SJCRH30 (cell line): ENCODE results near the gene SIPA1L3. TPM values are rescaled to one million over a fixed set of nuclear protein-coding genes. Genes with fewer than 3 reads are reported as not detected.
"Not testable (repeated sequence)": the region's sequence is repeated elsewhere in the genome, so short reads cannot be mapped to it uniquely, and the experiment has no call there.

Experiments
- DNase-seq, 2 experiments: peaks; one replicate each; pipeline ENCODE4 v3.0.0-alpha.2; 2015 to 2020
- H3K27ac ChIP-seq: fragments of 250-450 bp; sonication (Bioruptor Pico); 2 replicates; pipeline ENCODE4 v1.5.1; 2020; ENCODE audit warnings: mild to moderate bottlenecking, moderate library complexity
- H3K27me3 ChIP-seq: fragments of 250-450 bp; sonication (Bioruptor Pico); 2 replicates; pipeline ENCODE4 v1.5.1; 2020; ENCODE audit warnings: mild to moderate bottlenecking, moderate library complexity
- H3K36me3 ChIP-seq: fragments of 250-450 bp; sonication (Bioruptor Pico); 2 replicates; pipeline ENCODE4 v1.5.1; 2020; ENCODE audit warnings: mild to moderate bottlenecking, moderate library complexity
- H3K4me1 ChIP-seq: fragments of 250-450 bp; sonication (Bioruptor Pico); 2 replicates; pipeline ENCODE4 v1.5.1; 2020; ENCODE audit warnings: mild to moderate bottlenecking, moderate library complexity
- H3K4me3 ChIP-seq: fragments of 250-450 bp; sonication (Bioruptor Pico); 2 replicates; pipeline ENCODE4 v1.5.1; 2020; ENCODE audit warnings: mild to moderate bottlenecking, moderate library complexity
- H3K9me3 ChIP-seq: fragments of 250-450 bp; sonication (Bioruptor Pico); replicated peaks from 2 replicates; pipeline ENCODE4 v1.5.1; 2020; ENCODE audit warnings: mild to moderate bottlenecking, moderate library complexity
- total RNA-seq: library from RNA; depleted of rRNA; stranded (reverse); fragments of >200 nt; shearing (Covaris generic); gene quantifications from 2 replicates; pipeline ENCODE4 v1.2.3, GENCODE V29; 2014

SIPA1L3 gene
- total RNA-seq, 1 experiment from 2014 or later, result 19.8 TPM

DNA sequence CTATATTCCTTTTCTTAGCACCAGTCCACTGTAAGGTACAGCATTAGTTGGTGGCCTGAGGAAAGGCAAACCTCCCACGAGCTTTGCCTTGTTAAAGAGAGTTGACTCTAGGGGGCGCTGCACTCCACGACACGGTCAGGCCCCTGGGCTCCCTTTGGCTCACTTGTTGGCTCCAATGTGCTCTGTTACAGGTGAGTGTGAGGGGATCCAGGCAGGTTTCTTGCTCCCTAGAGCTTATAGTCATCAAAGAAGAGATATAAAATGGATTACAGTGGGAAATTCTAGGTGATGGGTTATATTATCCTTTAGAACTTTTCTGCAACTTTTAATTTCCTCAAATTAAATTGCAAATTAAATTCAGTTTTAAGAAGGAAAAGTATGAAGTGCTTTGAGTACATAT, 4.3 kb upstream of the SIPA1L3 start:
- DNase-seq, result peak; percentile 82 to 92

DNA sequence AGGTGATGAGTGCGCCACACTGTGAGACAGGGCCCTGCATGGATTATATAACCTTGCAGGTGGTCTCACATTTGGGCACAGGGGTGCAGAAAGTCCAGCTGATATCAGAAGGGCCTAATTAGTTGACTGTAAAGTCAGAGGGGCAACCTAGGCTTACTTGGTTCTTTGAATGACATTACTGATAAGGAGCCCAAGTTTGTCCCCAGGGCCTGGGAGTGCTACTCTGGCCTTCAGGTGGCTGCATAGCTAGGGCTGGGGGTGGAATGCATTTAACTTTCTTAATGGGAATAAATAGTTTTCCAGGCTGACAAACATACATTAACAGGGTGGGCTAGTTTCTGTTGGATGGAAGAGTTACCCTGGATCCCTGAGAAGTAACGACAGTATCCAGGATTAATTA, 3.9 kb upstream of the SIPA1L3 start:
- Histone ChIP-seq H3K4me3 (no peak overlapping the region), H3K27me3 (no peaks in the 10 kb centered on the region), H3K9me3 (no peaks in the 10 kb centered on the region), H3K4me1 (peaks cover 2% of the 10 kb centered on the region; the same call in 1 of the 2 replicates), H3K27ac (no peak overlapping the region), H3K36me3 (no peaks in the 10 kb centered on the region)
- DNase-seq, result no peak

More for the DNA sequence above, 4.3 kb upstream of the SIPA1L3 start:
- H3K36me3 ChIP-seq, result no peaks in the 10 kb centered on the region
- H3K9me3 ChIP-seq, result no peaks in the 10 kb centered on the region
- H3K27ac ChIP-seq, result no peak overlapping the region
- no peak overlapping the region for H3K4me3 ChIP-seq
- H3K27me3 ChIP-seq, result no peaks in the 10 kb centered on the region
- H3K4me1 ChIP-seq, result no peaks in the 10 kb centered on the region

DNA sequence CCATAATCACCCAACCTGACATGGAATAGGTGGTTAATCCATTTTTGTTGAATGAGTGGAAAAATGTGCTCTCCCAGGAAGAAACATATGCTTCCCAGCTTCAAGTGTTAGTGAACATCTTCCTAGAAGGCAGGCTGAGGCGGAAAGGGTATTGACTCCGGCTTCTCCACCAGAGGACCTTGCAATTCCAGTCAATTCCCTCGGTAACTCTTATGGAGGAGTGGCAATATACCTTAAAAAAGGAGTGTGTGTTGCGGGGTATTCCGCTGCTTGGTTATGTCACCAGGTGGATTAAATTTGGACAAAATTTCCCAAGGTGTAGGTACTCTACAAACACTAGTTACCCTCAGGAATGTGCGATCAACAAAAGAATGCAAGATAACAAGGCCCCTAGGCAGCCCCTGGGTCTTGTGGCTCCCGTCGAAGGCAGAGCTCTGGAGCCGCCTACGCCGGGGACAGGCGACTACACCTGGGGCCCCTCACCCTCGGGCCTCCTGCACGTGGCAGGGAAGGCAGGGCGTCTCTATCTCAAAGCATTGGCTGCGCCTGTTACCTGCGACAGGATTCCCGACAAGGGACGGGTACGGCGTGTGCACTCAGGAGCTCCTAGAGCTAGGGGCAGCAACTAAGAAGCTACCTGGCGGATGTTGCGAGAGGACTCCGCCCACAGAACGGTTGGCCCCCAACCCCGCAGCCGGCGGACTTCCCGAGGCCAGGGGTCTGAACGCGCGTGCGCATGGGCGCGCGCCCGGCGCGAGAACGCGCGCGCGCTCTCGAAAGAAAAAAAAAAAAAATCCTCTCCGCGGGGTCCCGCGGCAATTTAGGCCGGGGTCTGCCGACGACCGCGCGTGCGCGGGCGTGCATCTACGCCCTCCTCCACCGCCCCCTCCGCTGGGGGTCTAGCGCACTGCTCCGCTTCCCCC, 801 bp upstream of the SIPA1L3 start, which contains the start of gene WDR87:
Gene WDR87, minus strand, starts transcription at position 649 of the 923 bp plus-strand sequence. CDS start 8,355 bp downstream, outside the sequence.
- Histone ChIP-seq H3K27me3 (no peaks in the 10 kb centered on the region), H3K36me3 (no peaks in the 10 kb centered on the region), H3K4me1 (peaks cover 8% of the 10 kb centered on the region), H3K4me3 (peak within 1 kb of the TSS; percentile 88), H3K27ac (peak within 1 kb of the TSS; percentile 51; the same call in 1 of the 2 replicates), H3K9me3 (no peaks in the 10 kb centered on the region)
- DNase-seq, result no peak

DNA sequence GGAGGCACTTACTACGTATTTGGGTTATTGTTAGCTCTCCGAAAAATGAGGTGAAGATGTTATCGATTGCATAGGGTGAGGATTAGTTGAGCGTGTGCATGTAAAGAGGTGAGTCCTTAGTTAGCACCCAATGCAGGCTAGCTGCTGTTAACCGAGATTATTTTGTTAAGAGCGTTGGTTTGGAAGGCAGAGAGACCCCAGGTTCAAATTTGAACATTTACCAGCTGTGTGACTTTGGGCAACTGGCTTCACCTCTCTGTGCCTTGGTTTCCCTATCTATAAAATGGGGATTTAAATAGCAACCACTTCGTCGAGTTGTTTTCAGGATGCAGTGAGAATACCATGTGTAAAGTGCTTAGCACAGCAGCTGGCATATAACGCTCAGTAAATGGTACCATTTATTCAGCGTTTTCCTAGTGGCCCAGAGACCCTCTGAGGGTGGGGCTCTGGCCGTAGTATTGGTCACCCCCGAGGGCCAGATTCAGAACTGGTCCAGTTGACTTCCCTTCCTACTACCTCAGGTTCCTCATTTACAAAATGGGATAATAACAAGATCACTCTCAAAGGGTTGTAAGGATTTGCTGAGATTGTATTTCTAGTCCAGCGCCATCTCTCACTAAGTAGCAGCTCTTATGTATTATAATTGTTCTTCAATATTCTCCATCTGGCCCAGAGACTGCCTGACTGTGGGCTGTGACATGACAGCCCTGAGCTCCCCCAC, 887 bp downstream of the SIPA1L3 start:
- H3K9me3 ChIP-seq, result no peaks in the 10 kb centered on the region
- peaks cover 13% of the 10 kb centered on the region for H3K4me1 ChIP-seq
- DNase-seq, result no peak
- H3K27me3 ChIP-seq, result no peaks in the 10 kb centered on the region
- H3K4me3 ChIP-seq, result peak overlapping the region; percentile 88
- peak overlapping the region; percentile 51; the same call in 1 of the 2 replicates for H3K27ac ChIP-seq
- H3K36me3 ChIP-seq, result no peaks in the 10 kb centered on the region

DNA sequence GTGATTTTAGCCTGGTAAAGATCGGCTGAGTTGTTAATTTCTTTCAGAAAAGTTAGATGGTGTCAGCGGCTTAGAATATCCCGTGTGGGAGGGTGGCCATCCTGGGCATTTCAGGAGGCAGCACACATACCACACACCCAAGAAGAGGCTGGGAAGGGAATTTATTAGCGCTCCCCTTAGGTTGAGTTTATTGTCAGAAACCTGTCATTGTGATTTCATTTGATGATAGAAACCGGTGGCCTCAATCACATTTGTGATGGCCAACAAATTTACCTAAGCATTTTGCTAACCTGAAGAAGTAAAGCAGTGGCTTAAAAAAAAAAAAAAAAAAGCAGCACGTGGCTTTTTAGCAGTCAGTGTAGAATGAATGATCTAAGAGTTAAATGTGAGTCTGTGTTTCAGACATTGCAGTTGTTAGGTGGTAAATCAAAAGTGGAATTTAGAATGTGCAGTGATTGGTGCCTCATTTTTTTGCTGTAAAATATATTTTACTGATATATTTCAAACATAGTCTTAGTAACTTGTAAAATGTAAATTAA, 2.7 kb downstream of the SIPA1L3 start:
- Histone ChIP-seq H3K27ac (no peak overlapping the region), H3K27me3 (no peaks in the 10 kb centered on the region), H3K36me3 (no peaks in the 10 kb centered on the region), H3K4me3 (no peak overlapping the region), H3K9me3 (no peaks in the 10 kb centered on the region), H3K4me1 (peaks cover 13% of the 10 kb centered on the region)
- DNase-seq, result no peak

DNA sequence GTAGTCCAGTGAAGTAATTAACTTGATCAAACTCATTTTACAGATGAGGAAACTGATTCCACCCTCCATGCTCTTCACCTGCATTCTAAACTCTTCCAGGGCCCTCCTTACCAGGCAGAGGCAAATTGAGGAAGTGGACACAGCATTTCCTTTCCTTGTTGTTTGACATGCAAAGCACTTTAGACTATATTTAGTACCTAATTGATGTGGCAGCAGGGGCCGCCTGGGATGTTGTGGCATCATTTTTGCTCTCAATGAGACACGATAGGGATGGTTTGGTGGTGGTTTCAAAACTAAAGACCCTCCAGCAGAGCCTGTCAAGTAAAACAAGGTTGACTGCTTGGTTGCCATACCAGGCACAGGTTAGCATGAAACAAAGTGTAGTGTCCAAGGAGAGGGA, 7.9 kb downstream of the SIPA1L3 start:
- Histone ChIP-seq H3K4me3 (no peak overlapping the region), H3K36me3 (peaks cover 9% of the 10 kb centered on the region; the same call in 1 of the 2 replicates), H3K9me3 (no peaks in the 10 kb centered on the region), H3K27ac (no peak overlapping the region), H3K4me1 (peaks cover 9% of the 10 kb centered on the region), H3K27me3 (no peaks in the 10 kb centered on the region)
- no peak for DNase-seq

DNA sequence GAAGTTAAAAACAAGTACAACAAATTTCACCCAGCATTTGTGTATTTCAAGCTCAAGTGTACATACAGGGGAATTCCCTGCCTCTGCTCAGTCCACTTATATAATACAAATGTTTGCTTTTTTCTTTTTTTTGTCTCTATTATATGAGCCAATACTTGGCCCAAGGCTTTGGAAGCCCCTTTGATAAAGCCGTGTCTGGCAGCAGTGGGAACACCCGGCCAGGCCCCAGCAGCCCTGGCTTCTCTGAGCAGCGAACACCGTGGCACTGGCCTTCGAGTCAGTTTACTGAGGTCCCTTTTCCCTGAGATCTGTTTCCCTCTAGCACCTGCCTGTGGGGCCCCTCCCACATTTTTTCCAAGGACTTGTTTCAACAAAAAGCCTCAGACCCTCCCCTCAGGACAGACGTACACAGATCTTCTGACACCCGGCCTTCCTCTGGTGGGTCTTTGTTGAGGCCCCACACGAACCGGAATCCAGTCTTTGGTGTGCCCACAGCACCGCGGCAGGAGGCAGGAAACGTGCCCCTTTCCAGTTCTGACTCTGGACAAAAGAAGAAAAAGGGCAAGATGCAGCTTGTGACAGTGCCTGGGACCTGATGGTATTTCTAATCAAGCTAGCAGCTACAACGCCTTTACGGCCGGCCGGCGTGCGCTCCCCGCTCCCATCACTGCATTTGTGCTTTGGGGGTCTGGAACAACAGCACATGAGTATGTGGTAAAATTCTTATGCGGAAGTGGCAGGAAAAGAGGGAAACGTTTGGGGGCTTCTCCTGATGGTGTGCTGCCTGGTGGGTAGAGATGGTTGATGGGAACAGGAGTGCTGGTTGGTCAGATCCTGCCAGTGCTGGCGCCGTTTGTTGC, 13.8 kb downstream of the SIPA1L3 start:
- H3K4me1 ChIP-seq, result no peaks in the 10 kb centered on the region
- no peak for DNase-seq

DNA sequence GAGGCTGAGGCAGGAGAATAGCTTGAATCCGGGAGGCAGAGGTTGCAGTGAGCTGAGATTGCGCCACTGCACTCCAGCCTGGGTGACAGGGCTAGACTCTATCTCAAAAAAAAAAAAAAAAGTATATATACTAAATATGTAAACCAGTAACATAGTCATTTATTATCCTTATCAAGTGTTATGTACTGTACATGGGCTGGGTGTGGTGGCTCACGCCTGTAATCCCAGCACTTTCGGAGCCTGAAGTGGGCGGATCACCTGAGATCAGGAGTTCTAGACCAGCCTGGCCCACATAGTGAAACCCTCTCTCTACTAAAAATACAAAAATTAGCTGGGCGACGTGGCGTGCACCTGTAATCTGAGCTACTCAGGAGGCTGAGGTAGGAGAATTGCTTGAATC, 17.6 kb downstream of the SIPA1L3 start:
- H3K4me3 ChIP-seq, DNase-seq: not testable (repeated sequence)

More for the DNA sequence above, 13.8 kb downstream of the SIPA1L3 start:
- Histone ChIP-seq H3K27ac (no peak overlapping the region), H3K36me3 (peaks cover 24% of the 10 kb centered on the region), H3K9me3 (no peaks in the 10 kb centered on the region), H3K4me3 (no peak overlapping the region), H3K27me3 (no peaks in the 10 kb centered on the region)

DNA sequence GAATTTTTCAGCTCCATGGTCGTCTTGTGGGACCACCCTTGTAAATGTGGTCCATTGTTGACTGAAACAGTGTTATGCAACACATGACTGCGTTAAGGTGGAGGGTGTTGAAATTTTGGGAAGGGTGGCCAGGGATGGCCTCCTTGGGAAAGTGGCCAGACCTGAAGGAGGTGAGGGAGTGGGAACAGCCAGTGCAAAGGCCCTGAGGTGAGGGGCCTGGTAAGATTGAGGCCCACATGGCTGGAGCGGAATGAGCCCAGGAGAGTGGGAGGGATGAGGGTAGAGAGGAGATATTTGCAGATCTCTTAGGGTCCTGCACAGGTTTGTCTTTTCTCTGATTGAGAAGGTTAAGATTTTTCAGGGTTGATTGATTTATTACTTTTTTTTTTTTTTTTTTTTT, 18.2 kb downstream of the SIPA1L3 start:
- Histone ChIP-seq H3K4me3 (no peak overlapping the region), H3K27ac (no peak overlapping the region), H3K9me3 (no peaks in the 10 kb centered on the region), H3K27me3 (no peaks in the 10 kb centered on the region), H3K36me3 (peaks cover 15% of the 10 kb centered on the region), H3K4me1 (no peaks in the 10 kb centered on the region)
- DNase-seq, result no peak

More for the DNA sequence above, 17.6 kb downstream of the SIPA1L3 start:
- H3K4me1 ChIP-seq, H3K27ac ChIP-seq, H3K9me3 ChIP-seq, H3K27me3 ChIP-seq: not testable (repeated sequence)
- peaks cover 15% of the 10 kb centered on the region for H3K36me3 ChIP-seq

DNA sequence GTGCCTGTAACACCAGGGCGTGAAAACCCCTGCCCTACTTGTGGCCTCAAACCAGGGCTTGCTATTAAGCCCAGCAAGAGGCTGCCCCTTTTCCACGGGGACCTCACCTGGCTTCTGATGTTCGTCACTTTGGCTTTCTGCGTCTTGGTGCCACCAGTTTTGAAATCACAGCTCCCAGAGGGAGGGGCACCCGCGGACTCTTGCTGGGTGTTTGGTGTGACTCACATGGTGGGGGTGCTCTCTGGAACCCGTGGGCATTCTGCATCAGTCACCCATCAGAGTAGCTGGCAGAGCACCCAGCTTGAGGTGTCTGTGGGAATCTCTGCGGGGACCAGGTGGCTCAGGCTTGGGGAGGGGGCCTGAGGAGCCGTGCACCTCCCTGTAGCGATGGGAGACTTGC, 19.2 kb downstream of the SIPA1L3 start:
- Histone ChIP-seq H3K4me3 (no peak overlapping the region), H3K4me1 (peaks cover under 1% of the 10 kb centered on the region; the same call in 1 of the 2 replicates), H3K27me3 (no peaks in the 10 kb centered on the region), H3K36me3 (peaks cover 12% of the 10 kb centered on the region), H3K27ac (no peak overlapping the region), H3K9me3 (no peaks in the 10 kb centered on the region)
- DNase-seq, result no peak

DNA sequence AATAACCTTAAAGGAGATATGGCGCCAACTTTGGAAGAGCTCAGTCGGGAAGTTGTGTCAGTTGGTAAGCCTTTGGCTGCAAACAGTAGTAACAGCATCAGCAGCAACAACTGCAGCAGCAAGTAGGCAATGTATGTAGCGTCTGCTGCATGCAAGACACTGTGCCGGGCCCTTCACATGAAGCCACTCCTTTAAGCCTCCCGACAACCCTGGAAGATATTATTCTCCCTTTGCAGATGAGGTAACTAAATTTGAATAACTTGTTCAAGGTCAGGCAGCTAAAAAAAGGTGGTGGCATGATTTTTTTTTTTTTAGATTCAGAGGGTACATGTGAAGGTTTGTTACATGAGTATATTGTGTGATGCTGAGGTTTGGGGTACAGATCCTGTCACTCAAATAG, 19.7 kb downstream of the SIPA1L3 start:
- no peak overlapping the region for H3K27ac ChIP-seq
- H3K4me1 ChIP-seq, result peaks cover 5% of the 10 kb centered on the region; the same call in 1 of the 2 replicates

DNA sequence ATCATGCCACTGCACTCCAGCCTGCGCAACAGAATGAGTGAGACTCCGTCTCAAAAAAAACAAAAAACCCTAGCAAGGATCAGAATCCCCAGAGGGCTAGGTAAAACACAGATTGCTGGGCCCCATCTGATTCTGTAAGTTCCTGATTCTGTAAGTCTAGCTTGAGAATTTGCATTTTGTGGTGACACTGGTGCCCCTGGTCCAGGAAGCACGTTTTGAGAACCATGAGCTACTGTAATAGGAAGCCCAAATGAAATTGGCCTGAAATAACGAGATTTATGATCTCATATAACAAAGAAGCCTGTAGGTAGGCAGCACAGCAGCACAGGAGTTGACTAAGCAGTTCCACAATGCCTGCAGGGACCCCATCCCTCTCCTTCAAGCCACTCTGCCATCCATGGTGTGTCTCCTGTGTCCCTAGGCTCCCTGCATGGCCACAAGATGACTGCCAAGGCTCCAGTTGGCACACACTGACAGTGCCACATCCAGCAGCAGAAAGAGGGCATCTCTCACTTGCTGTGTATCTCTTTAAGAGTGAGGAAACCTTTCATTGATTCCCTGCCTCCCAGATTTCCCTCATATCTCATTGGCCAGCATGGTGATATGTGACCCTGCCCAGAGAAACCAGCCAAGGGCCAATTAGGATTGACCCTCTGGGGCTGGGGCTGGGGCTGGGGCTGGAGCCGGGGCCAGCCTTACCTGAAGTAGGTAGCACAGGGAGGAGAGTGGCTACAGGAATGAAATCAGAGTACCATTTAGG, 21.7 kb downstream of the SIPA1L3 start:
- Histone ChIP-seq H3K27me3 (no peaks in the 10 kb centered on the region), H3K27ac (no peak overlapping the region), H3K4me1 (peaks cover 15% of the 10 kb centered on the region; the same call in 1 of the 2 replicates), H3K4me3 (no peak overlapping the region), H3K36me3 (peaks cover 2% of the 10 kb centered on the region), H3K9me3 (no peaks in the 10 kb centered on the region)
- no peak for DNase-seq

More for the DNA sequence above, 19.7 kb downstream of the SIPA1L3 start:
- Histone ChIP-seq H3K27me3 (no peaks in the 10 kb centered on the region), H3K9me3 (no peaks in the 10 kb centered on the region), H3K36me3 (peaks cover 11% of the 10 kb centered on the region), H3K4me3 (no peak overlapping the region)
- DNase-seq, result no peak

DNA sequence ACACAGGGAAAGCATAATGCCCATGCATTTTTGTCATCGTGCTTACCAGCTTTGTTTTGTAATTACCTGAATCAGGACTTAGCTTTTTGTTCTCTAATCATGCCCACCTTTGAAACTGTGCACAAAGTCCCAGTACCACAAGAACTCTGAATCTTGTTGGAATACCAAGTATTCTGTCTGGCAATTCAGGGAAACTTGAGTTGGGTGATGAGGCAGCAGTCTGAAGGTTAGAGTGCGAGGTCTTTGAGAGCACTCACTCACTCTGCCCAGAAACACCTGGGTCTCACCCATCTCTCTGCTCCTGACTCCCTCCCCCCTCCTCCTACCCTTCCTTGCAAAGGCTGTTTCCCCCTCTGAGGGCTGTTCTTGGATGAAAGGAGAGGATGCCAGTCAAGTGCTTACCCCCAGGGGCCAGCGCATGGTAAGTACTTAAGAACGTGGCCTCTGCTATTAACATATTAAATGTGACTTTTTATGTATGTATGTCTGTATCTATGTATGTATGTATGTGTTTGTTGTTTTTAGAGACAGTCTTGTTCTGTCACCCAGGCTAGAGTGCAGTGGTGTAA, 22.4 kb downstream of the SIPA1L3 start:
- H3K9me3 ChIP-seq, result no peaks in the 10 kb centered on the region
- no peak overlapping the region for H3K27ac ChIP-seq
- peaks cover 15% of the 10 kb centered on the region; the same call in 1 of the 2 replicates for H3K4me1 ChIP-seq
- H3K27me3 ChIP-seq, result no peaks in the 10 kb centered on the region
- H3K36me3 ChIP-seq, result no peaks in the 10 kb centered on the region; the same call in none of the 2 replicates
- H3K4me3 ChIP-seq, result no peak overlapping the region
- no peak for DNase-seq
